Measurements from ENCODE around the gene PLAC1.

The PLAC1 gene

GRCh38 chrX:134547047-134547679 is 111.1 kb downstream of the PLAC1 start:
- FAIRE-seq (no peak), DNase-seq (ENCODE audit: extremely low spot score, insufficient read length, low read depth) (no peak)

- no peak for DNase-seq (ENCODE audit: extremely low spot score, insufficient read length, low read depth)
- FAIRE-seq: no peak
Measured at GRCh38 chrX:134546187-134546586, 112.1 kb downstream of the PLAC1 start.

- no peak for DNase-seq (ENCODE audit: extremely low spot score, insufficient read length, low read depth)
- no peak for FAIRE-seq
Measured at GRCh38 chrX:134545510-134545909, 112.8 kb downstream of the PLAC1 start.

- FAIRE-seq: no peak
- DNase-seq (ENCODE audit: extremely low spot score, insufficient read length, low read depth): no peak
Measured at GRCh38 chrX:134544513-134545151, 113.6 kb downstream of the PLAC1 start.

GRCh38 chrX:134544135-134544512 is 114.1 kb downstream of the PLAC1 start:
- FAIRE-seq (no peak), DNase-seq (ENCODE audit: extremely low spot score, insufficient read length, low read depth) (no peak)

- no peak for FAIRE-seq
- DNase-seq (ENCODE audit: extremely low spot score, insufficient read length, low read depth): no peak
Measured at GRCh38 chrX:134543288-134543687, 115.0 kb downstream of the PLAC1 start.

- FAIRE-seq (peak; percentile 61), DNase-seq (ENCODE audit: extremely low spot score, insufficient read length, low read depth) (no peak)
Measured at GRCh38 chrX:134542485-134542884, 115.8 kb downstream of the PLAC1 start.

GRCh38 chrX:134541906-134542305 is 116.4 kb downstream of the PLAC1 start:
- FAIRE-seq: peak; percentile 48
- DNase-seq (ENCODE audit: extremely low spot score, insufficient read length, low read depth): no peak

GRCh38 chrX:134538316-134538715 is 120.0 kb downstream of the PLAC1 start:
- FAIRE-seq (no peak), DNase-seq (ENCODE audit: extremely low spot score, insufficient read length, low read depth) (no peak)

GRCh38 chrX:134537179-134537955 is 120.9 kb downstream of the PLAC1 start:
- DNase-seq (ENCODE audit: extremely low spot score, insufficient read length, low read depth) (no peak), FAIRE-seq (no peak)

GRCh38 chrX:134533952-134534351 is 124.3 kb downstream of the PLAC1 start:
- FAIRE-seq (no peak), DNase-seq (ENCODE audit: extremely low spot score, insufficient read length, low read depth) (no peak)

- FAIRE-seq: no peak
- no peak for DNase-seq (ENCODE audit: extremely low spot score, insufficient read length, low read depth)
Measured at GRCh38 chrX:134533352-134533751, 124.9 kb downstream of the PLAC1 start.

GRCh38 chrX:134530845-134531244 is 127.4 kb downstream of the PLAC1 start:
- DNase-seq (ENCODE audit: extremely low spot score, insufficient read length, low read depth) (no peak), FAIRE-seq (no peak)

GRCh38 chrX:134529481-134529880 is 128.8 kb downstream of the PLAC1 start:
- FAIRE-seq (no peak), DNase-seq (ENCODE audit: extremely low spot score, insufficient read length, low read depth) (no peak)

GRCh38 chrX:134528960-134529359 is 129.3 kb downstream of the PLAC1 start:
- FAIRE-seq (no peak), DNase-seq (ENCODE audit: extremely low spot score, insufficient read length, low read depth) (no peak)

- FAIRE-seq (no peak), DNase-seq (ENCODE audit: extremely low spot score, insufficient read length, low read depth) (no peak)
Measured at GRCh38 chrX:134526399-134526798, 131.9 kb downstream of the PLAC1 start.

- DNase-seq (ENCODE audit: extremely low spot score, insufficient read length, low read depth) (no peak), FAIRE-seq (no peak)
Measured at GRCh38 chrX:134525086-134525792, 133.0 kb downstream of the PLAC1 start.

GRCh38 chrX:134524181-134524580 is 134.1 kb downstream of the PLAC1 start:
- FAIRE-seq: no peak
- DNase-seq (ENCODE audit: extremely low spot score, insufficient read length, low read depth): no peak

- FAIRE-seq (peak; percentile 53), DNase-seq (ENCODE audit: extremely low spot score, insufficient read length, low read depth) (no peak)
Measured at GRCh38 chrX:134520860-134521390, 137.3 kb downstream of the PLAC1 start.

All from GM18507 (cell line).